PC-9 (cell line): ENCODE results near the gene ELFN1.

Source experiments
- EZH2 ChIP-seq: fragments of 200-600 bp; sonication (generic); IDR thresholded peaks from 2 replicates; pipeline ENCODE4 v1.8.0; 2017; ENCODE audit warnings: antibody characterized with exemption, low read depth
- TF ChIP-seq, protein P1 (sequence below): fragments of 200-600 bp; sonication (generic); conservative IDR thresholded peaks from 2 replicates; pipeline ENCODE4 v1.6.1; 2017; ENCODE audit warnings: mixed run types, antibody characterized with exemption, mild to moderate bottlenecking, moderate library complexity

DNA sequence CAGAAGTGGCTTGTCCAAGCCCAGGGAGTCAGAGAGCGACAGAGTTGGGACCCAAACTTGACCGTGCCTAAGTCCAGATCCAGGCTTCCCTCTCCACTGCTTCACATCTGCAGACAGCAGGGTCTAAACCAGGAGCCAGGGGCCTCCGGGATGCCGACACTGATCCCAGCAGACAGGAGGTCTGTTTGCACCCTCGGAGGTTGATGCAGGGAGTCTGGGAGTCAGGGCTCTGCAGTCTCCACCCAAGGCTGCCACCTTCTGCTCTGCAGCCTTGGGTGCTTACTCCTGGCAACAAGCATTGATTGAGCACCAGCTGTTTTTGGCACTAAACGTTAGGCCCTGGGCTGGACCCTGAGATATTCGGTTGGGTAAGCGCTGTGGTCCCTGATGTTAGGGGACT is 21.0 kb downstream of the ELFN1 start:
- no peak for TF ChIP-seq EZH2
- TF ChIP-seq, protein P1, sequence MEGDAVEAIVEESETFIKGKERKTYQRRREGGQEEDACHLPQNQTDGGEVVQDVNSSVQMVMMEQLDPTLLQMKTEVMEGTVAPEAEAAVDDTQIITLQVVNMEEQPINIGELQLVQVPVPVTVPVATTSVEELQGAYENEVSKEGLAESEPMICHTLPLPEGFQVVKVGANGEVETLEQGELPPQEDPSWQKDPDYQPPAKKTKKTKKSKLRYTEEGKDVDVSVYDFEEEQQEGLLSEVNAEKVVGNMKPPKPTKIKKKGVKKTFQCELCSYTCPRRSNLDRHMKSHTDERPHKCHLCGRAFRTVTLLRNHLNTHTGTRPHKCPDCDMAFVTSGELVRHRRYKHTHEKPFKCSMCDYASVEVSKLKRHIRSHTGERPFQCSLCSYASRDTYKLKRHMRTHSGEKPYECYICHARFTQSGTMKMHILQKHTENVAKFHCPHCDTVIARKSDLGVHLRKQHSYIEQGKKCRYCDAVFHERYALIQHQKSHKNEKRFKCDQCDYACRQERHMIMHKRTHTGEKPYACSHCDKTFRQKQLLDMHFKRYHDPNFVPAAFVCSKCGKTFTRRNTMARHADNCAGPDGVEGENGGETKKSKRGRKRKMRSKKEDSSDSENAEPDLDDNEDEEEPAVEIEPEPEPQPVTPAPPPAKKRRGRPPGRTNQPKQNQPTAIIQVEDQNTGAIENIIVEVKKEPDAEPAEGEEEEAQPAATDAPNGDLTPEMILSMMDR: no peak
